SK-N-SH (cell line): ENCODE results near the gene CCDC89. TPM values are rescaled to one million over a fixed set of nuclear protein-coding genes. Genes with fewer than 3 reads are reported as not detected.

Experiments used
- CTCF ChIA-PET: fragments of 300-600, 350-600 bp; formaldehyde crosslinking; extraction: SDS; loops from one replicate; lab custom pipeline; 2021; lab: Yijun Ruan, JAX
- POLR2A ChIA-PET: fragments of 350-600 bp; sonication (Branson Sonifier 250); formaldehyde crosslinking; extraction: SDS; loops from one replicate; lab custom pipeline; 2020; ENCODE audit warnings: antibody characterized with exemption, inconsistent platforms; lab: Yijun Ruan, JAX
- DNase-seq: peaks from one replicate; pipeline ENCODE4 v3.0.0; 2012
- H2AFZ ChIP-seq: fragments of 200-600 bp; sonication (generic); 2 replicates; pipeline ENCODE4 v1.8.1; 2016; ENCODE audit warnings: antibody characterized with exemption, mild to moderate bottlenecking, low read depth
- H3F3A ChIP-seq: fragments of 200-600 bp; sonication (generic); replicated peaks from 2 replicates; pipeline ENCODE3; 2016; ENCODE audit warnings: antibody characterized with exemption, mild to moderate bottlenecking; ENCODE audit not compliant: insufficient read depth
- H3K27ac ChIP-seq, 2 experiments: fragments of 200-500 bp in 1 of 2; fragments of 200-600 bp in 1 of 2; sonication (Bioruptor generic) in 1 of 2; sonication (generic), shearing (Covaris generic) in 1 of 2; 2 replicates each; pipeline versions ENCODE4 v1.5.1 to v1.6.1; 2014 to 2016; ENCODE audit warnings: low read depth in 2 of 2, inconsistent platforms in 1 of 2, low read length in 1 of 2, mild to moderate bottlenecking in 1 of 2, mixed read lengths in 1 of 2
- H3K27me3 ChIP-seq: fragments of 200-600 bp; sonication (generic), shearing (Covaris generic); 2 replicates; pipeline ENCODE4 v1.6.1; 2016; ENCODE audit warnings: mixed run types; ENCODE audit not compliant: insufficient read depth
- H3K36me3 ChIP-seq, 2 experiments: fragments of 200-500 bp in 1 of 2; fragments of 200-600 bp in 1 of 2; sonication (Bioruptor generic) in 1 of 2; sonication (generic) in 1 of 2; replicated peaks in 1 of 2; 2 replicates each; pipeline versions ENCODE3 to v1.5.1; 2014 to 2016; ENCODE audit warnings: low read length in 1 of 2, mild to moderate bottlenecking in 1 of 2; ENCODE audit not compliant: insufficient read depth in 2 of 2, control insufficient read depth in 1 of 2
- H3K4me1 ChIP-seq, 2 experiments: fragments of 200-500 bp in 1 of 2; fragments of 200-600 bp in 1 of 2; sonication (Bioruptor generic) in 1 of 2; sonication (generic), shearing (Covaris generic) in 1 of 2; 2 replicates each; pipeline versions ENCODE4 v1.5.1 to v1.6.1; 2014 to 2016; ENCODE audit warnings: low read depth in 1 of 2, low read length in 1 of 2, mixed run types in 1 of 2; ENCODE audit not compliant: insufficient read depth in 2 of 2, control insufficient read depth in 1 of 2
- H3K4me2 ChIP-seq: fragments of 200-600 bp; sonication (generic), shearing (Covaris generic); 2 replicates; pipeline ENCODE4 v1.6.1; 2017; ENCODE audit warnings: mixed run types
- H3K4me3 ChIP-seq, 2 experiments: fragments of 200-500 bp in 1 of 2; fragments of 200-600 bp in 1 of 2; sonication (Bioruptor generic) in 1 of 2; sonication (generic), shearing (Covaris generic) in 1 of 2; 2 replicates each; pipeline versions ENCODE4 v1.5.1 to v1.8.1; 2014 to 2016; ENCODE audit warnings: low read depth in 2 of 2, inconsistent platforms in 1 of 2, low read length in 1 of 2, mild to moderate bottlenecking in 1 of 2, mixed read lengths in 1 of 2, moderate library complexity in 1 of 2
- H3K79me2 ChIP-seq: fragments of 200-600 bp; sonication (generic); 2 replicates; pipeline ENCODE4 v1.8.1; 2017; ENCODE audit warnings: mild to moderate bottlenecking; ENCODE audit not compliant: insufficient read depth
- H3K9ac ChIP-seq: fragments of 200-600 bp; sonication (generic); 2 replicates; pipeline ENCODE4 v1.6.1; 2017; ENCODE audit warnings: mixed run types
- H3K9me2 ChIP-seq: fragments of 200-600 bp; sonication (generic); 2 replicates; pipeline ENCODE4 v1.6.1; 2017; ENCODE audit warnings: mixed run types
- H3K9me3 ChIP-seq: fragments of 200-600 bp; sonication (generic); 2 replicates; pipeline ENCODE4 v1.6.1; 2017; ENCODE audit warnings: mixed run types, mild to moderate bottlenecking, moderate library complexity
- H4K20me1 ChIP-seq: fragments of 200-600 bp; sonication (generic); 2 replicates; pipeline ENCODE4 v1.6.1; 2017; ENCODE audit warnings: mild to moderate bottlenecking, mixed run types; ENCODE audit not compliant: insufficient read depth
- CTCF ChIP-seq: fragments of 200-600 bp; sonication (generic); IDR thresholded peaks from 2 replicates; pipeline ENCODE4 v1.6.1; 2017; ENCODE audit warnings: antibody characterized with exemption, mild to moderate bottlenecking, moderate library complexity
- ELF1 ChIP-seq: IDR thresholded peaks from 2 replicates; pipeline ENCODE4 v1.4.0; 2012
- EP300 ChIP-seq, 2 experiments: IDR thresholded peaks; 2 replicates each; pipeline versions ENCODE4 v1.4.0 to v1.6.1; 2012; ENCODE audit warnings: borderline replicate concordance in 1 of 2, low read depth in 1 of 2, low read length in 1 of 2
- EZH2phosphoT487 ChIP-seq: fragments of 200-600 bp; sonication (generic); IDR thresholded peaks from 2 replicates; pipeline ENCODE4 v1.6.1; 2017; ENCODE audit warnings: low read depth, mixed run types, mild to moderate bottlenecking, antibody characterized with exemption, moderate library complexity, borderline replicate concordance
- FOSL2 ChIP-seq: IDR thresholded peaks from 2 replicates; pipeline ENCODE4 v1.4.0; 2012; ENCODE audit warnings: low read depth, mild to moderate bottlenecking, moderate library complexity, borderline replicate concordance
- FOXM1 ChIP-seq: IDR thresholded peaks from 2 replicates; pipeline ENCODE4 v1.4.0; 2012; ENCODE audit warnings: low read depth, mild to moderate bottlenecking
- JUND ChIP-seq: IDR thresholded peaks from 2 replicates; pipeline ENCODE4 v1.4.0; 2012
- MEF2A ChIP-seq: IDR thresholded peaks from 2 replicates; pipeline ENCODE4 v1.4.0; 2012; ENCODE audit warnings: low read depth, borderline replicate concordance
- MXI1 ChIP-seq: IDR thresholded peaks from 2 replicates; pipeline ENCODE4 v1.6.1; 2012; ENCODE audit warnings: mild to moderate bottlenecking, low read depth, low read length, improper control_type of control experiment
- NRF1 ChIP-seq: IDR thresholded peaks from 2 replicates; pipeline ENCODE4 v1.6.1; 2012; ENCODE audit warnings: low read depth, mild to moderate bottlenecking, low read length
- POLR2AphosphoS5 ChIP-seq: IDR thresholded peaks from 2 replicates; pipeline ENCODE4 v1.6.1; 2012; ENCODE audit warnings: low read depth, low read length
- RCOR1 ChIP-seq: fragments of 150-350 bp; IDR thresholded peaks from 2 replicates; pipeline ENCODE4 v1.6.1; 2017; ENCODE audit warnings: antibody characterized with exemption, low read length
- RFX5 ChIP-seq: IDR thresholded peaks from 2 replicates; pipeline ENCODE4 v1.6.1; 2012; ENCODE audit warnings: mild to moderate bottlenecking, improper control_type of control experiment, low read length
- SIN3A ChIP-seq: IDR thresholded peaks from 2 replicates; pipeline ENCODE4 v1.6.1; 2012; ENCODE audit warnings: low read depth, mild to moderate bottlenecking, low read length, moderate library complexity, borderline replicate concordance
- TAF1 ChIP-seq: IDR thresholded peaks from 2 replicates; pipeline ENCODE4 v1.6.1; 2012; ENCODE audit warnings: low read depth, mild to moderate bottlenecking, low read length, moderate library complexity, borderline replicate concordance
- TCF12 ChIP-seq: IDR thresholded peaks from 2 replicates; pipeline ENCODE4 v1.4.0; 2012
- TEAD4 ChIP-seq: IDR thresholded peaks from 2 replicates; pipeline ENCODE4 v1.4.0; 2012; ENCODE audit warnings: mild to moderate bottlenecking, borderline replicate concordance; ENCODE audit not compliant: insufficient read depth
- WGBS: methylation state at CpG from one replicate; pipeline ENCODE4 v1.1.6; 2017; ENCODE audit warnings: low lambda C conversion rate; 5-methylcytosine and 5-hydroxymethylcytosine counted together
- polyA plus RNA-seq, 3 experiments: library from polyadenylated mRNA; depleted of rRNA; stranded (reverse); fragments of >200 nt; gene quantifications; 2 replicates each; pipeline ENCODE4 v1.2.3, GENCODE V29; 2012
- TF ChIP-seq, protein P1 (sequence below): IDR thresholded peaks from 2 replicates; pipeline ENCODE4; 2012
- TF ChIP-seq, protein P2 (sequence below): fragments of 150-350 bp; IDR thresholded peaks from 2 replicates; pipeline ENCODE4 v1.6.1; 2017; ENCODE audit warnings: antibody characterized with exemption, low read length, low read depth, borderline replicate concordance
- TF ChIP-seq, protein P3 (sequence below): IDR thresholded peaks from 2 replicates; pipeline ENCODE4 v1.4.0; 2012; ENCODE audit warnings: low read depth, borderline replicate concordance
- TF ChIP-seq, protein P4 (sequence below): IDR thresholded peaks from 2 replicates; pipeline ENCODE4 v1.4.0; 2012; ENCODE audit warnings: low read depth

The CCDC89 gene
- polyA plus RNA-seq, 1 of the 3 experiments (the other 2 are of a cell fraction): 3.9 TPM

GRCh38 chr11:85723088-85723487 is 37.1 kb upstream of the CCDC89 start:
- POLR2A ChIA-PET: no interaction called here
- no peaks in the 10 kb centered on the region for H3K79me2 ChIP-seq
- H3F3A ChIP-seq: peaks cover 19% of the 10 kb centered on the region
- no peak overlapping the region for H2AFZ ChIP-seq
- H3K36me3 ChIP-seq: peaks cover 0 to 2% of the 10 kb centered on the region in 2 experiments
- no peaks in the 10 kb centered on the region for H3K9me3 ChIP-seq
- no peak overlapping the region for H3K9ac ChIP-seq
- H3K27me3 ChIP-seq: no peaks in the 10 kb centered on the region
- CTCF ChIA-PET: no interaction called here
- no peak for DNase-seq
- H4K20me1 ChIP-seq: no peaks in the 10 kb centered on the region
- peaks cover 0 to 15% of the 10 kb centered on the region in 2 experiments; a peak in 3 of 4 replicates for H3K4me1 ChIP-seq
- TF ChIP-seq RFX5 (no peak), FOXM1 (no peak), POLR2AphosphoS5 (no peak), EZH2phosphoT487 (no peak), JUND (no peak), CTCF (no peak), RCOR1 (no peak), MXI1 (no peak), EP300 (IDR thresholded peaks at IDR 0.05; ENCODE audit: borderline replicate concordance in 1 of 2, low read depth in 1 of 2, low read length in 1 of 2) (no peak), FOSL2 (no peak), TEAD4 (no peak)
- TF ChIP-seq, protein P1, sequence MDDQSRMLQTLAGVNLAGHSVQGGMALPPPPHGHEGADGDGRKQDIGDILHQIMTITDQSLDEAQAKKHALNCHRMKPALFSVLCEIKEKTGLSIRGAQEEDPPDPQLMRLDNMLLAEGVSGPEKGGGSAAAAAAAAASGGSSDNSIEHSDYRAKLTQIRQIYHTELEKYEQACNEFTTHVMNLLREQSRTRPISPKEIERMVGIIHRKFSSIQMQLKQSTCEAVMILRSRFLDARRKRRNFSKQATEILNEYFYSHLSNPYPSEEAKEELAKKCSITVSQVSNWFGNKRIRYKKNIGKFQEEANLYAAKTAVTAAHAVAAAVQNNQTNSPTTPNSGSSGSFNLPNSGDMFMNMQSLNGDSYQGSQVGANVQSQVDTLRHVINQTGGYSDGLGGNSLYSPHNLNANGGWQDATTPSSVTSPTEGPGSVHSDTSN: no peak
- no peak overlapping the region for H3K4me3 ChIP-seq
- no peak overlapping the region for H3K4me2 ChIP-seq
- H3K9me2 ChIP-seq: no peaks in the 10 kb centered on the region
- no peak overlapping the region for H3K27ac ChIP-seq
- WGBS: 77% methylated on average over 5 of the region's 5 CpGs

- TF ChIP-seq RFX5 (no peak), SIN3A (no peak), EP300 (IDR thresholded peaks at IDR 0.05; ENCODE audit: borderline replicate concordance in 1 of 2, low read depth in 1 of 2, low read length in 1 of 2) (no peak), NRF1 (no peak), ELF1 (no peak), TCF12 (no peak), TAF1 (no peak), FOSL2 (no peak), MEF2A (no peak), EZH2phosphoT487 (no peak), TEAD4 (no peak)
- TF ChIP-seq, protein P2, sequence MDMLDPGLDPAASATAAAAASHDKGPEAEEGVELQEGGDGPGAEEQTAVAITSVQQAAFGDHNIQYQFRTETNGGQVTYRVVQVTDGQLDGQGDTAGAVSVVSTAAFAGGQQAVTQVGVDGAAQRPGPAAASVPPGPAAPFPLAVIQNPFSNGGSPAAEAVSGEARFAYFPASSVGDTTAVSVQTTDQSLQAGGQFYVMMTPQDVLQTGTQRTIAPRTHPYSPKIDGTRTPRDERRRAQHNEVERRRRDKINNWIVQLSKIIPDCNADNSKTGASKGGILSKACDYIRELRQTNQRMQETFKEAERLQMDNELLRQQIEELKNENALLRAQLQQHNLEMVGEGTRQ: no peak
- TF ChIP-seq, protein P3, sequence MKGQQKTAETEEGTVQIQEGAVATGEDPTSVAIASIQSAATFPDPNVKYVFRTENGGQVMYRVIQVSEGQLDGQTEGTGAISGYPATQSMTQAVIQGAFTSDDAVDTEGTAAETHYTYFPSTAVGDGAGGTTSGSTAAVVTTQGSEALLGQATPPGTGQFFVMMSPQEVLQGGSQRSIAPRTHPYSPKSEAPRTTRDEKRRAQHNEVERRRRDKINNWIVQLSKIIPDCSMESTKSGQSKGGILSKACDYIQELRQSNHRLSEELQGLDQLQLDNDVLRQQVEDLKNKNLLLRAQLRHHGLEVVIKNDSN: no peak
- TF ChIP-seq, protein P4, sequence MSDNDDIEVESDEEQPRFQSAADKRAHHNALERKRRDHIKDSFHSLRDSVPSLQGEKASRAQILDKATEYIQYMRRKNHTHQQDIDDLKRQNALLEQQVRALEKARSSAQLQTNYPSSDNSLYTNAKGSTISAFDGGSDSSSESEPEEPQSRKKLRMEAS: no peak
- Histone ChIP-seq H3K79me2 (no peaks in the 10 kb centered on the region), H3K9me2 (no peaks in the 10 kb centered on the region), H3F3A (peaks cover 23% of the 10 kb centered on the region), H3K4me2 (no peak overlapping the region), H3K36me3 (no peaks in the 10 kb centered on the region), H3K9me3 (no peaks in the 10 kb centered on the region), H3K27me3 (no peaks in the 10 kb centered on the region), H3K27ac (no peak overlapping the region; a peak in 1 of 4 replicates), H3K4me1 (peaks cover 0 to 14% of the 10 kb centered on the region in 2 experiments; a peak in 3 of 4 replicates), H4K20me1 (no peaks in the 10 kb centered on the region), H3K9ac (no peak overlapping the region), H2AFZ (no peak overlapping the region), H3K4me3 (no peak overlapping the region)
- no peak for DNase-seq
- WGBS: 79% methylated on average over 3 of the region's 3 CpGs
- POLR2A ChIA-PET: no interaction called here
- CTCF ChIA-PET: interaction anchor here (1.1 kb wide), 2 partner anchors 25 to 126 kb away, joined by 3 read pairs; no protein-coding TSS in a partner anchor
These were observed 35.2 kb upstream of the CCDC89 start for GRCh38 chr11:85721191-85721590.
